ENCODE measurements around the gene FAM118A.
"Not testable (repeated sequence)": the region's sequence is repeated elsewhere in the genome, so short reads cannot be mapped to it uniquely, and the experiment has no call there.

The FAM118A gene

DNA sequence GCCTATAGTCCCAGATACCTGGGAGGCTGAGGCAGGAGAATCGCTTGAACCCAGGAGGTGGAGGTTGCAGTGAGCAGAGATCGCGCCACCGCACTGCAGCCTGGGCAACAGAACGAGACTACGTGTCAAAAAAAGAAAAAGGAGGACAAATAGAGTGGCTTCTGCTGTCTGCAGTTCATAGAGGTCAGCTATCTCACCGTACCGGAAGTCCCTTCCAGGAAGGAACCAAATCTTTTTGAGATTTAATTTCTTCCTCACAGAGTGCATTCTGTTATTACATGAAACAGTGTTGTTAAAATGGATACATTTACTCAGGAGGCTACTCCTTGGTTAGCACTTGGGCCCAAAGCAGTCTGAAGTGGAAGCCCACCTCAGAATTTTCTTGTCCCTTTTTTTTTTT is 33.4 kb downstream of the FAM118A start:
- TF ChIP-seq, protein P1, sequence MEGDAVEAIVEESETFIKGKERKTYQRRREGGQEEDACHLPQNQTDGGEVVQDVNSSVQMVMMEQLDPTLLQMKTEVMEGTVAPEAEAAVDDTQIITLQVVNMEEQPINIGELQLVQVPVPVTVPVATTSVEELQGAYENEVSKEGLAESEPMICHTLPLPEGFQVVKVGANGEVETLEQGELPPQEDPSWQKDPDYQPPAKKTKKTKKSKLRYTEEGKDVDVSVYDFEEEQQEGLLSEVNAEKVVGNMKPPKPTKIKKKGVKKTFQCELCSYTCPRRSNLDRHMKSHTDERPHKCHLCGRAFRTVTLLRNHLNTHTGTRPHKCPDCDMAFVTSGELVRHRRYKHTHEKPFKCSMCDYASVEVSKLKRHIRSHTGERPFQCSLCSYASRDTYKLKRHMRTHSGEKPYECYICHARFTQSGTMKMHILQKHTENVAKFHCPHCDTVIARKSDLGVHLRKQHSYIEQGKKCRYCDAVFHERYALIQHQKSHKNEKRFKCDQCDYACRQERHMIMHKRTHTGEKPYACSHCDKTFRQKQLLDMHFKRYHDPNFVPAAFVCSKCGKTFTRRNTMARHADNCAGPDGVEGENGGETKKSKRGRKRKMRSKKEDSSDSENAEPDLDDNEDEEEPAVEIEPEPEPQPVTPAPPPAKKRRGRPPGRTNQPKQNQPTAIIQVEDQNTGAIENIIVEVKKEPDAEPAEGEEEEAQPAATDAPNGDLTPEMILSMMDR (IDR thresholded peaks at IDR 0.05; ENCODE audit: low read depth, low read length), result no peak
- no peak for DNase-seq (ENCODE audit: extremely low read depth, low read depth)

DNA sequence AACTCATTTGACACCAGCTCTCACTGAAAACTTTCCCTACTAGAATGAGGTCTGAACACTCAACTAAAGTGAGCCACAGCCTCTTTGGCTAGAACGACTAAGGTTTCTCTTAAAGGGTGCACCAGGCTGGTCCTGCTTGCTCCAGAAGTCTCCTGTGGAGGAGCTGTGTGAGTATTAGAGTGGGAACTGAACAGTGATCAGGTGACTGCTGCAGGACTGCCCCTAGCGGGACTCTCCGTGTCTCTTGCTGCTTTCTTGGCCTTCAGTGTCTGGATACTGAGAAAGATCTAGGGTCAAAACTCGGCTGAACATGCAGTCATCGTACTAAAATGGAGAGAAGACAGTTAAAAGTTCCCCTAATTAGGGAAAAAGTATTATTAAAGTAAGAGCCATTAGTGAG is 34.6 kb downstream of the FAM118A start:
- DNase-seq (ENCODE audit: extremely low read depth, low read depth), result no peak
- TF ChIP-seq, protein P1 (IDR thresholded peaks at IDR 0.05; ENCODE audit: low read depth, low read length), result no peak; the same call in none of the 2 replicates

DNA sequence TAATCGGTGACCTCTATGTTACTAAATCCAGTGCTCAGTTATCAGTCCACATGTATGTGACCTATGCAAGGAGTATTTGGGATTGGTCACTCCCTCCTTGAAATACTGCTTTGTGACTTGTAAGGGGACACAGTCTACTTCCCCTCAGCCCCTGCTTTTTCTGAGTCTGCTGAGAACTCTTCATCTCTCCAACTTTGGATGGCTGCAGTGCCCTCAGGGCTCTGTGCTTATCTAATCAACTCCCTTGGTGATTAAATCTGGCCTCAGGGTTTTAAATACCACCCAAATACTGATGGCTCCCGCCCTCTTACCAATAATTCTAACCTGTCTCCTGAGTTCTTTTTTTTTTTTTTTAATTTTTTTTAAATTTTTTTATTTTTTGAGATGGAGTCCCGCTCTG is 40.2 kb downstream of the FAM118A start:
- TF ChIP-seq, protein P1 (IDR thresholded peaks at IDR 0.05; ENCODE audit: low read depth, low read length), result no peak

DNA sequence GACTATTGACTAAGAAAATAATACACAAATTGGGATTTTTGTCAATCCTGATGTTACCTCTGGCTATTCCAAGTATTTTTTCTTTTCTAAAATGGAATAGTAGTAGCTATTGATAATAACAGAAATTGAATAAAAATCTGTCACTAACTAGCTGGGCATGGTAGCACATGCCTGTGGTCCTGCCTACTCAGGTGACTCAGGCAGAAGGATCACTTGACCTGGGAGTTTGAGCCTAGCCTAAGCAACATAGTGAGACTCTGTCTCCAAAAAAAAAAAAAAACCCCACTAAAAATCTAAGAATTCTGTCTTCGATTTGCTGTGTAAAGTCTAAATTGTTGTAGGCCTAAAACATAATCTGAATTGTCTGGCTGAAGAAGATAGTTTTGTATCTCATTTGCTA is 42.2 kb downstream of the FAM118A start:
- DNase-seq (ENCODE audit: extremely low read depth, low read depth), result no peak
- TF ChIP-seq, protein P1 (IDR thresholded peaks at IDR 0.05; ENCODE audit: low read depth, low read length), result no peak

More for the DNA sequence above, 40.2 kb downstream of the FAM118A start:
- no peak for DNase-seq (ENCODE audit: extremely low read depth, low read depth)

DNA sequence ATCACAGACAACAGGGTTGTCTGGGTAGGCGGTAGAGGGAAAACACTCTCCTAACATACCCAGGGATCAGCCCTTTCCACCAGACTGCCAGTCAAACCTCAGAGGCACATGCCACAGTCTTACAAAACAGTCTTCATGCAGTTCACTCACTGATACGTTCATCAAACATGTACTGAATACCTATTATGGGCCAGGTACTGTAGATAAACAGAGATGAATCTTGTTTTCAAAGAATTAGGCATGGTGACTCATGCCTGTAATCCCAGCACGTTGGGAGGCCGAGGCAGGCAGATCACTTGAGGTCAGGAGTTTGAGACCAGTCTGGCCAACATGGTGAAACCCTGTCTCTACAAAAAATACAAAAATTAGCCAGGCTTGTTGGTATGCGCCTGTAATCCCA is 43.0 kb downstream of the FAM118A start:
- not testable (repeated sequence) for DNase-seq (ENCODE audit: extremely low read depth, low read depth)

DNA sequence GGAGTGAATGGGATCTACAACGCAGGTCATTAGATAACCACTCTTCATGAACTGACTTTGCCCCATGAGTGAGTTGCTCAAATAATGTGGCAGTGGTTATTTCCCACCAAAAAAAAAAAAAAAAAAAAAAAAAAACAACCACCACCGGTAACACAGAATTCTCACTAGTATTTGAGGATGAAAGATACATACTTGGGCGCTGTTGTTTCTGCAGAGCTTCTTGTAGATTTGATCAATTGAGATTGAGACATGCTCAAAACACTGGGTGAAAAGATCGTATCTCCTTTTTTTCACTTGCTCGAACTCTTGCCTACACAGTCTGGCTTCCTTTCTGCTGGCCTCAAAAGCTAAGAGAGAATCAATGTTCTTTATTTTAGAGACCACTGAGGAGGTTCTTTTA is 44.1 kb downstream of the FAM118A start:
- TF ChIP-seq, protein P1 (IDR thresholded peaks at IDR 0.05; ENCODE audit: low read depth, low read length), result no peak
- DNase-seq (ENCODE audit: extremely low read depth, low read depth), result no peak

DNA sequence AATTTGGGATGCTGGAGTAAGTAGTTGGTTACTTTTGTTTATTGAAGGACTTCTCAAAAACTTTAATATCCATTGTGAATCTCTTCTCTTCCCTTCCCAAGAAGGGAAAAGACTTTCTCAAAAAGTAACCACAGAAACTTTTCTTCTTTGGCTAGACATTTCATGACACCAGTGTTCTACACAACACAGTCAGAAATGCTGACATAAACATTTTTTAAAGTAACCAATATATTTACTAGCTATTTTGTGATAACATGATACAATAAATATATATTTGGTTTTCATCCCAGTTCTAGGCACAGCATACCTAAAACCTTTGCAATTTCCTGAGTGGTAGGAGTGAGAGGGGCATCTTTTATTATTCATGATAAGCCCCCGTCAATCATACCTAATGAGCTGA is 47.8 kb downstream of the FAM118A start:
- DNase-seq (ENCODE audit: extremely low read depth, low read depth), result no peak
- TF ChIP-seq, protein P1 (IDR thresholded peaks at IDR 0.05; ENCODE audit: low read depth, low read length), result no peak

DNA sequence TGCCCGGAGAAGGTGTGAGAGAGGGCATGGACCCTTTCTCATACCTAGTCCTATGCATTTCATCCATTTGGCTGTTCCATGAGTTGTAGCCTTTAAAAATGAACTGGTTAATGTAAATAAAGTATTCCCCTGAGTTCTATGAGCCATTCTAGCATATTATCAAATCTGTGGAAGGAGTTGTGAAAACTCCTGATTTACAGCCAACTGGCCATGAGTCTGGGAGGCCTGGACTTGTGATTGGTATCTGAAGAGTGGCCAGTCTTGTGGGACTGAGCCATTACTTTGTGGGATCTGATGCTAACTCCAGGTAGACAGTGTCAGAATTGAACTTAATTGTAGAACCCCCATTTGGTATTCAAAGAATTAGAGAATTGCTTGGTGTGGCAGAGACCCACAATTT is 48.4 kb downstream of the FAM118A start:
- TF ChIP-seq, protein P1 (IDR thresholded peaks at IDR 0.05; ENCODE audit: low read depth, low read length), result no peak
- DNase-seq (ENCODE audit: extremely low read depth, low read depth), result no peak
